GM19099 (cell line): ENCODE data around the gene DPF3.

Experiments
- POLR2A ChIP-seq: IDR thresholded peaks from 3 replicates; pipeline ENCODE4 v1.6.1; 2011; ENCODE audit warnings: low read depth; ENCODE audit not compliant: insufficient read length; ENCODE audit errors: extremely low read depth

Gene DPF3

DNA sequence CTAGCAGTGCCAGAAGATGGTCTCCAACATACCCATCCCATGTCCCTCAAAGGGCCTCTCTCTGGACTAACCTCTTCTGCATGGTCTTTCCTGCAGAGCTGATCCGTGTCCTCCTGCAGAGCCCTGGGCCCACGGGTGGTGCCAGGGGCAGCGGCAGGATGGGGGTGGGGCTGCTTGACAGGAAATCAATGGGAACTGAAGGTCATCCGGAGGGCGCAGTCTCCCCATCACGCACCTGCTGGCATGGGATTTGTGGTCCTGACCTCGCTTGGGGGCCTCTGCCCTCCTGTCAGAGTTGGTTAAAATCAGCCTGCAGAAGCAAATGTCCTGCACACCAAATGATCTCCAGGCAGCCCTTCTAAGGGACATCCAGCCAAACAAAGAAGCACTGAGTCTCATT lies 110.2 kb downstream of the DPF3 start:
- no peak for TF ChIP-seq POLR2A

DNA sequence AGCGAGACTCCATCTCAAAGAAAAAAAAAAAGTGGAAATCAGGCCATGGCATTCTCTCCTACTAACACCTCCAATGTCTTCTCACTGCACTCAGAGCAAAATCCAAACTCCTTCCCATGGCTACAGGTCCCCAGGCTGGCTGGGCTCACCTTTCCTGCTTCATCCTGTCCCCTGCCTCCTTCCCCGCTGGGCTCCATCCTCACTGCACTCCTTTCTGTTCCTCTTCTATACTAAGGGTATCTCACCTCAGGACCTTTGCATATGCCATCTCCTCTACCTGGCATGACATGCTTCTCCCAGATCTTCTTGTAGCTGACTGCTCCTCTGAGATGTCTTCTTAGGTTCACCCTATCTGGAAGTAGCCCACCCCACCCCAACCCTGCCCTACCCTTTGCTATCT lies 111.1 kb downstream of the DPF3 start:
- TF ChIP-seq POLR2A, result no peak

DNA sequence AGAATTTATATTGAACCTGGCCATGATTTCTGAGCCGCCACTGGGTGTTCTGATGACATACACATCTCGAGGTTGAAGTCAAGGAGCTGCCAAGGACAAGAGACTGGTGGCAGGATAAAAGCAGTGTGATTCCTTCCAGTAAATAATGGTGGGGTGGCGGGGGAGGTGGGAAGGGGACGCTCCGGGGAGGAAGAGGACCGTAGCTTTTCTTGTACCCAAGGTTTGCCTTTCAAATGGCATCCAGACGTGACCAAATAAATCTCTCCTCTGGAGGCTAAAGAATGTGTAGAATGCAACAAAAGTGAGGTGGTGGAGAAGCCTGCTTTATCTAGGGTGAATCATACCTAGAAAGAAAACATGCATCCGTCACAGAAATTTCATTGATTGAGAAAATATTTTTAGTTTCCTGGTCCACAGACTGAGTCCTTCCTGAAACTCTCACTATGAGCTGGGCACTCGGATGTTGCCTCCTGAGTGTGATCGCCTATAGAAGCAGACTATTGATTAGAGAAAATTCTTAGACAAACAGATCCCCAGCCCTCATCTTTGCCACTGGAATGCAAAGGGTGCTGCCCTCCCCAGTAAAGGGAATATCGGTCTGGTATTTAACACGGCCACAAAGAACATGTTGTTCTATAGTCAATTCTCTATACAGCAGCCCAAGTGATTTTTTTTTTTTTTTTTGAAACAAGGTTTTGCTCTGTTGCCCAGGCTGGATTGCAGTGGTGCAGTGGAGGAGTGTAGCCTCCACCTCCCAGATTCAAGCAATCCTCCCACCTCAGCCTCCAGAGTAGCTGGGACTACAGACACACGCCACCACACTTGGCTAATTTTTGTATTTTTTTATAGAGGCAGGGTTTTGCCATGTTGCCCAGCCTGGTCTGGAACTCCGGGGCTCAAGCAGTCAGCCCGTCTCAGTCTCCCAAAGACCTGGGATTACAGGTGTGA lies 112.1 kb downstream of the DPF3 start:
- no peak for TF ChIP-seq POLR2A

DNA sequence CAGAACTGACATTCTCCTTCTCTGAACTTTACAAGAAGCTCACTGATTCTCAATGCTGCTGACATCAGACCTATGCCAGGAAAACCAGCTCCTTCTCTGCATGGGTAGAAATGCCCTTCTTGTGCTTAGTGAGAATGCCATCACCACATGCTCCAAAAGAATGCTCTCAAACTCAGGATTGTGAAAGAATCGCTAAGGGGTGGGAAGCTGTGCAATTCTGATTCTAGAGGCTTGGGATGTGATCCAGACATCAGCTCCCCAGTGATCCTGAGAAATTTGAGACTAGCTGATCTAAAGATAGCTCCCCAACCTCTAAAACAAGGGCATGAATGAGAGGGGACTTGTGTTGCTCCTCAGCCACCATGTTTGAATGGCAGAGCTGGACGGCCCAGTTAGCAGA lies 113.2 kb downstream of the DPF3 start:
- TF ChIP-seq POLR2A, result no peak

DNA sequence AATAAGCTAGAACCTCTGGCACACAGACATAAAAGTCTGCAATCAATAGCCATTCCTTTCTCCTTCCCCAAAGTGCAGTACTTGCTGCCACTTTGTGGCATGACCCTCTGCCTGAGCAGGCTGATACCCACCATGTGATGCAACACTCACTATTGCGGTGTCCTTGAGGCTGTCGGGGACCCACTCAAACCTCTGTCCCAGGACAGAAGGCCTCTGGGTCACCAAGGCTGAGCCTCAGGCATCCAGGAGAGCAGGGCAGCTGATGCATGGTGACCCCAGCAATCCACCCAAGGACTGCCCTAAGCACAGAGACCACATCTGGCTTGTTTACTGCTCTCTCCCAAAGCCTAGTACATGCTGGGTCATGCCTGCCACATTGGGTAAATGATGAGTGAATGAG lies 114.2 kb downstream of the DPF3 start:
- TF ChIP-seq POLR2A, result no peak

DNA sequence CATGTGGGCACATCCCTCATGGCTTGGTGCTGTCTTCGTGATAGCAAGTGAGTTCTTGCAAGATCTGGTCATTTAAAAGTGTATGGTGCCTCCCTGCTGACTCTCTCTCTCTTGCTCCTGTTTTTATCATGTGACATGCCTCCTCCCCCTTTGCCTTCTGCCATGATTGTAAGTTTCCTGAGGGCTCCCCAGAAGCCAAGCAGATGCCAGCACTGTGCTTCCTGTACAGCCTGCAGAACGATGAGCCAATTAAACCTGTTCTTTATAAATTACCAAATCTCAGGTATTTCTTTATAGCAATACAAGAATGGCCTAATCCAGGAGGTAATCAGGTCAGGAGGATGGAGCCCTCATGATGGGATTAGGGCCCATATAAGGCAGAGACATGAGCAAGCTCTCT lies 116.3 kb downstream of the DPF3 start:
- TF ChIP-seq POLR2A, result no peak

DNA sequence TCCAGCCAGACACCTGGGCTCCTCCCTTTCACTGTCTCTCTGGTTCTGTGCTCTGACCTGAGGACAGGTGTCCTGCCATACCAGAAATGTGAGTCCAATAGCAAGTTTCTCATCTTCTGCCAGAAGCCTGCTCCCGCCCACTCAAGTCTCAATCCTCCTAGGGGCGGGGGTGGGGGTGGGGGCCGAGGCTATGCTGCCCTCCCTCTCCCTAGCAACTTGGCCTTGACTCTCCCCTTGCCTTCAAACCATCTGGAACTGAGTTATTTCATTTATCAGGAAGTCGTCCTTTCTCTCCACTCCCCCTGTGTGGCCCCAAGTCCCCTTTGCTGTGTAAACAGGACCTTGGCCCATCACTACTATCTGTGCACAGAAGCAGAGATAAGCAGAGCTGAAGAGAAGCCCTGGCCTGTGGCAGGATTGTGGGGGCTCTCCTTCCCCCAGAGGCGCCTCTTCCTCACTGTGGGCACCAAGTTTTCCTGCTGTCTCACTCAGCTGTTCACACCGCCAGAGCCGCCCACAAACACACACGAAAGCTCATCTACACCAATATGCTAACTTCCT lies 117.1 kb downstream of the DPF3 start:
- TF ChIP-seq POLR2A, result no peak

DNA sequence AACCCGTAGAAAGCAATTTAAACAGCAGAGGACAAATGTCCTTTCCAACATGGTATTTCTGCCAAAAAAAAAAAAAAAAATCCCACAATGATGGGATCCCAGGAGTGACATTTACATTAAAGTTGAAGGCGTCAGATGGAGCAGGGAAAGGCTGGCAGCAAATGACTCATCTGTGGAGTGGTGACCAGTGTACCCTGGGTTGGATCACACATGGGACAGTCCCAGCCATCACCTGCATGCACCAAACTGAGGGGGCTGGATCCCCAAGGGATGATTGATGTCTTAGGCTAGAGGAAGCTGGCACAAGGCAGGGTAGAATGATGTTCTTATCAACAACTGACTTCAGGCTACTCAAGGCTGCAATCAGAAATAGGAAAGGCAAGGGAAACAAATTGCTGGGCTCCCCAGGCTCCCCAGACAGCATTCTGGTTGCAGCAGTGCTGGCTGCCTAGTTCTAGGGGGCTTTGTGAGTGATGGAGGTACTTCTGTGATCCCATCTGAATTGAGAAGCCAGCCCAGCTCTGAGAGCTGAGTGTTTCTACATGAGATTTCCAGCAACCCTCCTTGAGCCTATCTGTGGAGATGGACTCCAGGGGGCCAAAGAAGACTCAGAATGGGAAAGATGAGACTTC lies 117.9 kb downstream of the DPF3 start:
- TF ChIP-seq POLR2A, result no peak

DNA sequence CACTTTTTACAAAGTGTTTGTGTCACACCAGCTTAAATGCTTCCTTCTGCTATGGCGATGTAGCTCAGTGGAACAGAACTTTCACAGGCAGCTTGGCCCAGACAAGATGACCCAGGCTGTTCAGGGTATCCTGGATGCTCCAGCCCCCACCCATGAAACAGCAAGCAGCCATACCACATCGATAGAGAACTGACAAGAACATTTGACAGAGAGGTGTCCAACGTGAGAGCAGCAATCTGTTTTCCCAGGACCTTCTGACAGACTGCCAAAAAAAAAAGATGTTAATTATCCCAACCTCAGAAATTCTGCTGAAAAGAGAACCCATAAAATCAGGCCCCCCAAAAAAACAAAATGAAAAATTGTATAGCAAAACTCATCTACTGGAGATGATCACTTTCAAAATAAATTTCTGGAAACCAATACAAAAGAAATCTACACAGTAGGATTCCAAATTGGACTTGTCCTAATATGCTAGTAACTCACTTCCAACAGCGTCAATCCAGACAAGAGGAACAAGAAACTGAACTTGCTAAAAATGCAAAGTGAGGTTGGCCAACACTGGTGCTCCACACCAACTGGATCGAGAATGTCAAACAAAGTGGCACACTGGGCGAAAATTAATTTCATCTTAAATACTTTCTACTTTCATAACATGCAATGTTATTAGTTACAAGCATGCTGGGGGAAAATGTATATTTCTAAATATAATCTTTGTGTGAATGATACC lies 118.8 kb downstream of the DPF3 start:
- TF ChIP-seq POLR2A, result no peak

DNA sequence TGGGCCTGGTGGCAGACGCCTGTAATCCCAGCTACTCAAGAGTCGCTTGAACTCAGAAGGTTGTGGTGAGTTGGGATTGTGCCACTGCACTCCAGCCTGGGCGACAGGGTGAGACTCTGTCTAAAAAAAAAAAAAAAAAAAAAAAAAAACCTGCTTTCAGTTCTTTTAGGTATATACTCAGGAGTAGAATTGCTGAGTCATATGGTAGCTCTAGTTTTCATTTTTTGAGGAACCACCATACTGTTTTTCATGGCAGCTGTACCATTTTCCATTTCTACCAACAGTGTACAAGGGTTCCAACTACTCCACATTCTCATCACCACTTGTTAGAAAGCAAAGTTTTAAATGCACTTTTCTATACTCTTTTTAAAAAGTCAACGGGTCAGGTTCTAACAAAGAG lies 119.8 kb downstream of the DPF3 start:
- no peak for TF ChIP-seq POLR2A

DNA sequence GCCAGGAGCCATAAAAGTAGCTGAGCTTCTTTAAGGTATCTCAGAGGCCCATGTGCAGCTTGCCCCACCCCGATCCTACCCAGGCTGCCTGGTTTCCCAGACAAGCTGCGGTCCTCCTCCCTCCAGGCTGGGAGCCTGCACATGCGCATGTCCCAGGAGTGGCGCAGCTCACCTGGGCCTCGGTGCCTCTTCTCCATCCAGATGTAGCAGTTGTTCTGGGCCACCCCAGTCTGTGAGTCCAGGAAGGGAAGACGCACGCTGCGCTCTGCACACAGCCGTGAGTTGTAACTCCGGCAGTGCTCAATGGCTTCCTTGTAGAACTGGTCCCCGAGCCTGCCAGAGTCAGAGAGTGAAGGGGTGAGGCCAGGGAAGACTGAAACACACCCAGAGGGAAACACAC lies 122.3 kb downstream of the DPF3 start:
- TF ChIP-seq POLR2A, result no peak

DNA sequence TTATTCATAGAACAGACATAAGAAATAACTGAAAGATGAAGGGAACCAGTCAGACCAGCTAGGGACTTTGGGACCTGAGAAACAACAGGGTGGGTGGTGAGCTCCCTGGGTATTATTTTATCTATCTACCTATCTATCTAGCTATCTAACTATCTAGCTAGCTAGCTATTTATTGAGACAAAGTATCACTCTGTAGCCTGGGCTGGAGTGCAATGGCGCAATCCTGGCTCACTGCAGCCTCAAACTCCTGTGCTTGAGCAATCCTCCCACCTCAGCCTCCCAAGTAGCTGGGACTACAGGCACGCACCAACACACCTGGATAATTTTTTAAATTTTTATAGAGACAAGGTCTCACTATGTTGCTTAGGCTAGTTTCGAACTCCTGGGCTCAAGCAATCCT lies 127.6 kb downstream of the DPF3 start:
- TF ChIP-seq POLR2A, result no peak

DNA sequence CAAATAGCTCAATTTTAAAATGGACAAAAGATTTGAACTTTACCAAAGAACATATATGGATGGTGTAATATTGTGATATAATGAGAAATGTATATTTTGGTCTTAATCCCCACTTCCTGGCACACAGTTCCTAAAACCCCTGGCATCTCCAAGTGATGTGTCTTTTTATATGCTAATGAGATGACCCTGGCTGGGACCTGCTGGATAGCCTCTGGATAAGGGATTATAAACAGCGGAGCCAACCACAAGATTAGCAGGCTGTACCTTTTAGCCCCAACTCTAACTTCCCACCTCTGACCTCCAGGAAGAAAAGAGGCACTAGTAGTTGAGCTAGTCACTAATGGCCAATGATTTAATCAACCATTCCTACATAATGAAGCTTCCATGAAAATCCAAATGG lies 130.0 kb downstream of the DPF3 start:
- TF ChIP-seq POLR2A, result no peak

DNA sequence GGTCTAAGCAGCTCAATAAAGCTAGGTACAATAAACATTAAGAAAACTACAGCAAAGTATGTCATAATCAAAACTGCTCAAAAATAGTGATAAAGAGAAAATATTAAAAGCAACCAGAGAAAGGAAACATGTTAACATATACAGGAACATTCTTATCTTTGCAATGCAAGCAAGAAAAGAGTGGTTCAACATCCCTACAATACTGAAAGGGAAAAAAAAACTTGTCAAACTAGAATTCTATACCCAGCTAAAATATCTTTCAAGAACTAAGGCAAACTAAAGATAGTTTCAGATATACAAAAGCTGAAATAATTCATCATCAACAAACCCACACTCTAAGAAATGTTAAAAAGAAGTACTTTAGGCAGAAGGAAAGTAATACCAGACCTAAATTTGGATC lies 134.2 kb downstream of the DPF3 start:
- TF ChIP-seq POLR2A, result no peak

DNA sequence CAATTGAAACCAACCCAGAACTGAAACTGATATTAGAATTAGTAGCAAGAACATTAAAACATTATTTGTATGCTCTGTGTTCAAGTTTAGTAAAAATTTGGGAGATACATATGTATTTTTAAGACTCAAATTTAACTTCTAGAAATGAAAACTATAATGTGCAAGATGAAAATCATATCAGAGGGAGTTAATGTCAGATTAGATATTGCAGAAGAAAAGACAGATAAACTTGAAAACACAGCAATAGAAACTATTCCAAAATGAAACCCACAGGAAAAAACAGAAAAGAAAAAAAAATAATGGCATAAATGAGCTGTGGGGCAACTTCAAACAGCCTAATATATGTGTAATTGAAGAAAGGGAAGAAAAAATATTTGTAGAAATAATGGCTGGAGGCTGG lies 134.9 kb downstream of the DPF3 start:
- no peak for TF ChIP-seq POLR2A
